ENCODE measurements around the gene RRM2.

RRM2 gene

DNA sequence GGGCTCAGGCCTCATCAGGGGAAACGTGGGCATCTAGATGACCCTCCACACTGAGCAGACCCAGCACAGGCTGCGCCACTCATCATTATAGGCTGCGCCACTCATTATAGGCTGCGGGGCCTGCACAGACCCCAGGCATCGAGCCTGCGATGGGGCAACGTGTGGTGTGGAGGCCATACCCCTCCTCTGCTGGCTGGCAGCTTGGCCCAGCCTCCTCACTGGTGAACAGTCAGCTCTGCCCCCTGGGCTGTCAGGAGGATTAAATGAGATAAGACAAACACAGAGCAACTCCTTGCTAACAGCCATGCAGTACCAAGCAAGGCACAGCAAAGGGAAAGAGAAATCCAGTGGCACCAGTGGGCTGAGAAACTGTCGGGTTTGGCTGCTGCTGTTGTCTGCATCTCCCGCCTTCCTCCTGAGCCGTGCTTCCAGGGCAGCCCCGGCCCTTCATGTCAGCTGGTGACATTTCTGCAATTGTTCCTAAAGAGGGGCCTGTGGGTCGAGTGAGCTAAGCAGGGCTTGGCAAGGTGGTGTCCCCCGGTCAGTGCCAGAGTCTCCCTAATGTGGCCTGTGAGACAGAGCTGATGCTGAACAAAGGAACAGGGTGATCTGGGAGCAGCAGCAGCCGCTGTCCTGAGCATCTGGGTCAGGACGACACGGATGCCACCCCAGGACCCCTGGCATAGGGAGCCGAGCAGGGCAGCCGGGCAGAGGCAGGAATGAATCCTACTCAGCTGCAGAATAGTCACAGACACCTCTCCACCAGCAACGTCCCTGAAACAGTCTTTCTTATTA is 48.7 kb downstream of the RRM2 start:
- DNase-seq (ENCODE audit: low read depth), result no peak
- TF ChIP-seq, protein P1, sequence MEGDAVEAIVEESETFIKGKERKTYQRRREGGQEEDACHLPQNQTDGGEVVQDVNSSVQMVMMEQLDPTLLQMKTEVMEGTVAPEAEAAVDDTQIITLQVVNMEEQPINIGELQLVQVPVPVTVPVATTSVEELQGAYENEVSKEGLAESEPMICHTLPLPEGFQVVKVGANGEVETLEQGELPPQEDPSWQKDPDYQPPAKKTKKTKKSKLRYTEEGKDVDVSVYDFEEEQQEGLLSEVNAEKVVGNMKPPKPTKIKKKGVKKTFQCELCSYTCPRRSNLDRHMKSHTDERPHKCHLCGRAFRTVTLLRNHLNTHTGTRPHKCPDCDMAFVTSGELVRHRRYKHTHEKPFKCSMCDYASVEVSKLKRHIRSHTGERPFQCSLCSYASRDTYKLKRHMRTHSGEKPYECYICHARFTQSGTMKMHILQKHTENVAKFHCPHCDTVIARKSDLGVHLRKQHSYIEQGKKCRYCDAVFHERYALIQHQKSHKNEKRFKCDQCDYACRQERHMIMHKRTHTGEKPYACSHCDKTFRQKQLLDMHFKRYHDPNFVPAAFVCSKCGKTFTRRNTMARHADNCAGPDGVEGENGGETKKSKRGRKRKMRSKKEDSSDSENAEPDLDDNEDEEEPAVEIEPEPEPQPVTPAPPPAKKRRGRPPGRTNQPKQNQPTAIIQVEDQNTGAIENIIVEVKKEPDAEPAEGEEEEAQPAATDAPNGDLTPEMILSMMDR (IDR thresholded peaks at IDR 0.05; ENCODE audit: control insufficient read depth, extremely low read depth, insufficient read depth), result no peak
- H3K4me3 ChIP-seq (ENCODE audit: low read depth, low read length), result no peak overlapping the region

GRCh38 chr2:10172033-10172871 is 49.7 kb downstream of the RRM2 start:
- TF ChIP-seq, protein P1 (IDR thresholded peaks at IDR 0.05; ENCODE audit: control insufficient read depth, extremely low read depth, insufficient read depth), result no peak
- DNase-seq (ENCODE audit: low read depth), result no peak
- no peak overlapping the region for H3K4me3 ChIP-seq (ENCODE audit: low read depth, low read length)

DNA sequence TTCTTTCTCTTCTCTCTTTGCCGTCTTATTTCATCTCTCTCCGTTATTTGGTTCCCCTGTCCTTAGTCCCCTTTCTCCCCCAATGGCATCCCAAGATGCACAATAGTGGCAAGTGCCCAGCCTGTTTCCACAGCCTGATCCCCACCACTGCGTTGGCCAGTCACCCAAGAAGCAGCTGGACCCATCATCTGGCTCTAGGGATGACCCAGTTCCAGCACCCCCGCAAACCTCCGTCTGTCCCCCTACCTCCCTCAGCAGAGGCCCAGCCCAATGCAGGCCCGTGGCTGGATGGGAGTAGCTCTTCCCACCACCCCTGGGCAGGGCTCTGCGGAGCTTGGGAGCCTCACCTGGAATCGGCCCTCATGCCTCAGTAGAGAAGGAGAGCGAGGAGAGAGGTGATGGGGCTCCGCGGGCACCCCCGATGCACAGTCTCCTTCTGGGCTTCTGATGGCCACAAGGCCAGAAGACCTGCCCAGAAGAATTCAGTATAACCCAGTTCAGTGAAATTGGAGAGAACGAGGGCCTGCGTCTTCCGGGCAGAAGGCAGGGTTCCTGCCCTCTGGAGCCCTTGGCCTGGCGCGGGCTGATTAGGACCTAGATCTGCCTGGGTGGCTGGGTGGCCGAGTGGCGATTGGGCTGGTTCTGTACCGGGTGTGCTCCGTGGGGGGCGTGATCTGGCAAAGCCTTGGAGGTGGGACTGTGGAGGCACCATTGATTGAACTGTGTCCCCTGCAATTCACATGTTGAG is 50.9 kb downstream of the RRM2 start:
- no peak overlapping the region for H3K4me3 ChIP-seq (ENCODE audit: low read depth, low read length)
- no peak for DNase-seq (ENCODE audit: low read depth)
- TF ChIP-seq, protein P1 (IDR thresholded peaks at IDR 0.05; ENCODE audit: control insufficient read depth, extremely low read depth, insufficient read depth), result no peak

- no peak for DNase-seq (ENCODE audit: low read depth)
- H3K4me3 ChIP-seq (ENCODE audit: low read depth, low read length), result no peak overlapping the region
- TF ChIP-seq, protein P1 (IDR thresholded peaks at IDR 0.05; ENCODE audit: control insufficient read depth, extremely low read depth, insufficient read depth), result no peak
Observed at GRCh38 chr2:10174173-10174572, 51.6 kb downstream of the RRM2 start.

DNA sequence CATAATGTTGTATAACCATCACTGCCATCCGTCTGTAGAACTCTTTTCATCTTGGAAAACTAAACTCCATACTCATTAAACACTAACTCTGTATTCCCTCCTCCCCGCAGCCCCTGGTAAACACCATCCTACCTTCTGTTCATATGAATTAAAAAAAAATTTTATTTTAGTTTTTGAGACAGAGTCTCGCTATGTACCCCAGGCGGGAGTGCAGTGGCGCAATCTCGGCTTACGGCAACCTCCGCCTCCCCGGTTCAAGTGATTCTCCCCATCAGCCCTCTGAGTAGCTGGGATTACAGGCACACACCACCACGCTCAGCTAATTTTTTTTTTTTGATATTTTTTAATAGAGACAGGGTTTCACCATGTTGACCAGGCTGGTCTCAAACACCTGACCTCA is 52.9 kb downstream of the RRM2 start:
- TF ChIP-seq, protein P1 (IDR thresholded peaks at IDR 0.05; ENCODE audit: control insufficient read depth, extremely low read depth, insufficient read depth), result no peak
- H3K4me3 ChIP-seq (ENCODE audit: low read depth, low read length), result no peak overlapping the region
- no peak for DNase-seq (ENCODE audit: low read depth)

DNA sequence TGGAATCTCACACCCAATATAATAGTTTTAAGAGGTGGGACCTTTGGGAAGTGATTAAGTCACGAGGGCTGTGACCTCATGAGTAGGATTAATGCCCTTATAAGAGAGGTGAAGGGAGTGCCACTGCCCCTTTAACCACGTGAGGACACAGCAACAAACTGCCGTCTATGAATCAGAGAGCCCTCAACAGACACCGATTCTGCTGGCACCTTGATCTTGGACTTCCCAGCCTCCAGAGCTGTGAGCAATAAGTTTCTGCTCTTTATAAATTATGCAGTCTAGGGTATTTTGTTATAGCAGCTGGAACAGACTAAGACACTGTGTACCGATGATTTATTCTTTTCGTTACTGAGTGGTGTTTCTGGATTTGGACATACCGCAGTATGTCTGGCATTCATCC is 56.2 kb downstream of the RRM2 start:
- TF ChIP-seq, protein P1 (IDR thresholded peaks at IDR 0.05; ENCODE audit: control insufficient read depth, extremely low read depth, insufficient read depth), result no peak
- no peak overlapping the region for H3K4me3 ChIP-seq (ENCODE audit: low read depth, low read length)
- no peak for DNase-seq (ENCODE audit: low read depth)
